ENCODE measurements around the gene GSTP1. TPM values are rescaled to one million over a fixed set of nuclear protein-coding genes. Genes with fewer than 3 reads are reported as not detected.

Gene GSTP1
- total RNA-seq, 1 donor from 2014 or later, result 293 TPM

GRCh38 chr11:67611704-67612587, 28.3 kb downstream of the GSTP1 start:
- H3K4me3 ChIP-seq (ENCODE audit: low read length in 3 of 3), result no peak overlapping the region
- peaks cover 40 to 54% (median 42%) of the 10 kb centered on the region in 3 donors for H3K36me3 ChIP-seq (ENCODE audit: control insufficient read depth in 3 of 3, insufficient read depth in 3 of 3, low read length in 3 of 3)
- no peak overlapping the region for H3K27ac ChIP-seq (ENCODE audit: low read depth, low read length)

GRCh38 chr11:67612751-67613150, 29.1 kb downstream of the GSTP1 start:
- Histone ChIP-seq H3K4me1 (ENCODE audit: control insufficient read depth in 3 of 3, insufficient read depth in 3 of 3, low read length in 3 of 3) (peaks cover 13 to 38% (median 17%) of the 10 kb centered on the region in 3 donors), H3K27ac (ENCODE audit: low read depth, low read length) (no peak overlapping the region), H3K9ac (ENCODE audit: low read depth in 1 of 3, low read length in 3 of 3) (no peak overlapping the region), H3K9me3 (ENCODE audit: control insufficient read depth in 3 of 3, low read length in 3 of 3) (no peaks in the 10 kb centered on the region), H3K4me3 (ENCODE audit: low read length in 3 of 3) (no peak overlapping the region), H3K36me3 (ENCODE audit: control insufficient read depth in 3 of 3, insufficient read depth in 3 of 3, low read length in 3 of 3) (peaks cover 40 to 54% (median 42%) of the 10 kb centered on the region in 3 donors), H3K27me3 (ENCODE audit: control insufficient read depth in 3 of 3, insufficient read depth in 3 of 3, low read length in 3 of 3) (peaks cover 11 to 21% (median 19%) of the 10 kb centered on the region in 3 donors)

More at GRCh38 chr11:67611704-67612587, 28.3 kb downstream of the GSTP1 start:
- Histone ChIP-seq H3K9ac (ENCODE audit: low read depth in 1 of 3, low read length in 3 of 3) (no peak overlapping the region), H3K4me1 (ENCODE audit: control insufficient read depth in 3 of 3, insufficient read depth in 3 of 3, low read length in 3 of 3) (peaks cover 20 to 45% (median 24%) of the 10 kb centered on the region in 3 donors), H3K27me3 (ENCODE audit: control insufficient read depth in 3 of 3, insufficient read depth in 3 of 3, low read length in 3 of 3) (peaks cover 11 to 21% (median 19%) of the 10 kb centered on the region in 3 donors), H3K9me3 (ENCODE audit: control insufficient read depth in 3 of 3, low read length in 3 of 3) (no peaks in the 10 kb centered on the region)

- Histone ChIP-seq H3K27ac (ENCODE audit: low read depth, low read length) (no peak overlapping the region), H3K9ac (ENCODE audit: low read depth in 1 of 3, low read length in 3 of 3) (peak overlapping the region in 1 of 3 donors; percentile 64), H3K27me3 (ENCODE audit: control insufficient read depth in 3 of 3, insufficient read depth in 3 of 3, low read length in 3 of 3) (peaks cover 11 to 21% (median 19%) of the 10 kb centered on the region in 3 donors), H3K36me3 (ENCODE audit: control insufficient read depth in 3 of 3, insufficient read depth in 3 of 3, low read length in 3 of 3) (peaks cover 37 to 49% (median 39%) of the 10 kb centered on the region in 3 donors), H3K4me3 (ENCODE audit: low read length in 3 of 3) (peak overlapping the region; percentile 40 to 63 (median 61)), H3K9me3 (ENCODE audit: control insufficient read depth in 3 of 3, low read length in 3 of 3) (no peaks in the 10 kb centered on the region), H3K4me1 (ENCODE audit: control insufficient read depth in 3 of 3, insufficient read depth in 3 of 3, low read length in 3 of 3) (peaks cover 10 to 31% (median 10%) of the 10 kb centered on the region in 3 donors)
These were observed 29.8 kb downstream of the GSTP1 start for GRCh38 chr11:67613313-67613959.

- H3K4me3 ChIP-seq (ENCODE audit: low read length in 3 of 3), result peak overlapping the region; percentile 40 to 63 (median 61)
- H3K27me3 ChIP-seq (ENCODE audit: control insufficient read depth in 3 of 3, insufficient read depth in 3 of 3, low read length in 3 of 3), result peaks cover 11 to 21% (median 19%) of the 10 kb centered on the region in 3 donors
- H3K9me3 ChIP-seq (ENCODE audit: control insufficient read depth in 3 of 3, low read length in 3 of 3), result no peaks in the 10 kb centered on the region
- peaks cover 9 to 28% (median 10%) of the 10 kb centered on the region in 3 donors for H3K4me1 ChIP-seq (ENCODE audit: control insufficient read depth in 3 of 3, insufficient read depth in 3 of 3, low read length in 3 of 3)
- no peak overlapping the region for H3K27ac ChIP-seq (ENCODE audit: low read depth, low read length)
- H3K36me3 ChIP-seq (ENCODE audit: control insufficient read depth in 3 of 3, insufficient read depth in 3 of 3, low read length in 3 of 3), result peaks cover 31 to 43% (median 32%) of the 10 kb centered on the region in 3 donors
- peak overlapping the region in 2 of 3 donors; percentile 43 to 64 for H3K9ac ChIP-seq (ENCODE audit: low read depth in 1 of 3, low read length in 3 of 3)
These were observed 30.5 kb downstream of the GSTP1 start for GRCh38 chr11:67613960-67614715.

GRCh38 chr11:67614730-67615714, 31.4 kb downstream of the GSTP1 start:
- H3K27me3 ChIP-seq (ENCODE audit: control insufficient read depth in 3 of 3, insufficient read depth in 3 of 3, low read length in 3 of 3), result peaks cover 11 to 21% (median 19%) of the 10 kb centered on the region in 3 donors
- H3K9me3 ChIP-seq (ENCODE audit: control insufficient read depth in 3 of 3, low read length in 3 of 3), result no peaks in the 10 kb centered on the region
- H3K4me1 ChIP-seq (ENCODE audit: control insufficient read depth in 3 of 3, insufficient read depth in 3 of 3, low read length in 3 of 3), result peaks cover 7 to 28% (median 10%) of the 10 kb centered on the region in 3 donors
- H3K36me3 ChIP-seq (ENCODE audit: control insufficient read depth in 3 of 3, insufficient read depth in 3 of 3, low read length in 3 of 3), result peaks cover 25 to 35% (median 26%) of the 10 kb centered on the region in 3 donors
- peak overlapping the region in 1 of 3 donors; percentile 64 for H3K9ac ChIP-seq (ENCODE audit: low read depth in 1 of 3, low read length in 3 of 3)
- no peak overlapping the region for H3K27ac ChIP-seq (ENCODE audit: low read depth, low read length)
- H3K4me3 ChIP-seq (ENCODE audit: low read length in 3 of 3), result no peak overlapping the region

- H3K36me3 ChIP-seq (ENCODE audit: control insufficient read depth in 3 of 3, insufficient read depth in 3 of 3, low read length in 3 of 3), result peaks cover 18 to 26% (median 19%) of the 10 kb centered on the region in 3 donors
- H3K4me3 ChIP-seq (ENCODE audit: low read length in 3 of 3), result peak overlapping the region in 1 of 3 donors; percentile 13
- peak overlapping the region in 1 of 3 donors; percentile 16 for H3K9ac ChIP-seq (ENCODE audit: low read depth in 1 of 3, low read length in 3 of 3)
- H3K9me3 ChIP-seq (ENCODE audit: control insufficient read depth in 3 of 3, low read length in 3 of 3), result no peaks in the 10 kb centered on the region
- H3K27me3 ChIP-seq (ENCODE audit: control insufficient read depth in 3 of 3, insufficient read depth in 3 of 3, low read length in 3 of 3), result peaks cover 11 to 21% (median 19%) of the 10 kb centered on the region in 3 donors
- H3K4me1 ChIP-seq (ENCODE audit: control insufficient read depth in 3 of 3, insufficient read depth in 3 of 3, low read length in 3 of 3), result peaks cover 7 to 28% (median 10%) of the 10 kb centered on the region in 3 donors
- H3K27ac ChIP-seq (ENCODE audit: low read depth, low read length), result no peak overlapping the region
These were observed 32.3 kb downstream of the GSTP1 start for GRCh38 chr11:67615728-67616430.

GRCh38 chr11:67616431-67617242, 33.0 kb downstream of the GSTP1 start:
- Histone ChIP-seq H3K9ac (ENCODE audit: low read depth in 1 of 3, low read length in 3 of 3) (no peak overlapping the region), H3K4me1 (ENCODE audit: control insufficient read depth in 3 of 3, insufficient read depth in 3 of 3, low read length in 3 of 3) (peaks cover 7 to 28% (median 10%) of the 10 kb centered on the region in 3 donors), H3K27me3 (ENCODE audit: control insufficient read depth in 3 of 3, insufficient read depth in 3 of 3, low read length in 3 of 3) (peaks cover 11 to 21% (median 19%) of the 10 kb centered on the region in 3 donors), H3K27ac (ENCODE audit: low read depth, low read length) (no peak overlapping the region), H3K9me3 (ENCODE audit: control insufficient read depth in 3 of 3, low read length in 3 of 3) (no peaks in the 10 kb centered on the region), H3K36me3 (ENCODE audit: control insufficient read depth in 3 of 3, insufficient read depth in 3 of 3, low read length in 3 of 3) (peaks cover 10 to 19% (median 13%) of the 10 kb centered on the region in 3 donors), H3K4me3 (ENCODE audit: low read length in 3 of 3) (no peak overlapping the region)

Measured in skeletal muscle tissue (tissue), 4 donors.